ENCODE measurements around the gene ITPK1. TPM values are rescaled to one million over a fixed set of nuclear protein-coding genes. Genes with fewer than 3 reads are reported as not detected.

The ITPK1 gene
- total and polyA plus RNA-seq, 2 experiments from 2014 or later: 18.7 to 35.0 TPM

GRCh38 chr14:93049867-93050331 is 65.8 kb downstream of the ITPK1 start:
- Histone ChIP-seq H3K36me3 (ENCODE audit: low read depth) (no peaks in the 10 kb centered on the region), H3K9me2 (ENCODE audit: insufficient read depth) (no peaks in the 10 kb centered on the region), H3K9ac (no peak overlapping the region), H3K9me3 (ENCODE audit: low read depth) (no peaks in the 10 kb centered on the region), H3K4me3 (no peak overlapping the region), H3K27me3 (replicated peaks; ENCODE audit: insufficient read depth) (no peaks in the 10 kb centered on the region), H3K79me2 (ENCODE audit: insufficient read depth) (no peaks in the 10 kb centered on the region), H3K4me1 (ENCODE audit: insufficient read depth) (peaks cover 13% of the 10 kb centered on the region), H4K20me1 (ENCODE audit: insufficient read depth) (no peaks in the 10 kb centered on the region; the same call in 1 of the 2 replicates), H3K27ac (no peak overlapping the region), H2AFZ (no peak overlapping the region), H3F3A (ENCODE audit: insufficient read depth) (no peaks in the 10 kb centered on the region), H3K4me2 (ENCODE audit: unreplicated experiment) (no peak overlapping the region)
- 67 to 77% methylated on average over 12 of the region's 12 CpGs for WGBS, 2 experiments (ENCODE audit: low coverage in 1 of 2, low lambda C conversion rate in 2 of 2, missing lambda C conversion rate in 2 of 2)
- no peak for TF ChIP-seq EZH2 (IDR thresholded peaks at IDR 0.05; ENCODE audit: insufficient read depth, poor library complexity, severe bottlenecking)
- no peak for TF ChIP-seq EZH2phosphoT487 (IDR thresholded peaks at IDR 0.05; ENCODE audit: insufficient read depth, low read depth)
- DNase-seq: no peak
- in situ Hi-C loops (cut with MboI): no loop called here

GRCh38 chr14:93049315-93049714 is 66.4 kb downstream of the ITPK1 start:
- Histone ChIP-seq H3K27me3 (replicated peaks; ENCODE audit: insufficient read depth) (no peaks in the 10 kb centered on the region), H4K20me1 (ENCODE audit: insufficient read depth) (no peaks in the 10 kb centered on the region; the same call in 1 of the 2 replicates), H3F3A (ENCODE audit: insufficient read depth) (no peaks in the 10 kb centered on the region), H3K9me2 (ENCODE audit: insufficient read depth) (no peaks in the 10 kb centered on the region), H2AFZ (no peak overlapping the region), H3K36me3 (ENCODE audit: low read depth) (no peaks in the 10 kb centered on the region), H3K4me1 (ENCODE audit: insufficient read depth) (peaks cover 18% of the 10 kb centered on the region), H3K4me2 (ENCODE audit: unreplicated experiment) (no peak overlapping the region), H3K79me2 (ENCODE audit: insufficient read depth) (no peaks in the 10 kb centered on the region), H3K4me3 (no peak overlapping the region), H3K9me3 (ENCODE audit: low read depth) (no peaks in the 10 kb centered on the region), H3K27ac (no peak overlapping the region), H3K9ac (no peak overlapping the region)
- TF ChIP-seq EZH2phosphoT487 (IDR thresholded peaks at IDR 0.05; ENCODE audit: insufficient read depth, low read depth): no peak
- TF ChIP-seq EZH2 (IDR thresholded peaks at IDR 0.05; ENCODE audit: insufficient read depth, poor library complexity, severe bottlenecking): no peak
- in situ Hi-C loops (cut with MboI): no loop called here
- DNase-seq: no peak
- 92 to 100% methylated on average over 4 of the region's 4 CpGs for WGBS, 2 experiments (ENCODE audit: low coverage in 1 of 2, low lambda C conversion rate in 2 of 2, missing lambda C conversion rate in 2 of 2)

GRCh38 chr14:93048843-93049242 is 66.9 kb downstream of the ITPK1 start:
- H3K27me3 ChIP-seq (replicated peaks; ENCODE audit: insufficient read depth): no peaks in the 10 kb centered on the region
- WGBS, 2 experiments (ENCODE audit: low coverage in 1 of 2, low lambda C conversion rate in 2 of 2, missing lambda C conversion rate in 2 of 2): 100% methylated on average over 2 of the region's 2 CpGs
- no peaks in the 10 kb centered on the region for H3K9me3 ChIP-seq (ENCODE audit: low read depth)
- H2AFZ ChIP-seq: no peak overlapping the region
- H3K4me2 ChIP-seq (ENCODE audit: unreplicated experiment): no peak overlapping the region
- H4K20me1 ChIP-seq (ENCODE audit: insufficient read depth): no peaks in the 10 kb centered on the region; the same call in 1 of the 2 replicates
- in situ Hi-C loops (cut with MboI): no loop called here
- no peaks in the 10 kb centered on the region for H3K9me2 ChIP-seq (ENCODE audit: insufficient read depth)
- peaks cover 23% of the 10 kb centered on the region for H3K4me1 ChIP-seq (ENCODE audit: insufficient read depth)
- no peaks in the 10 kb centered on the region for H3K36me3 ChIP-seq (ENCODE audit: low read depth)
- no peak for DNase-seq
- TF ChIP-seq EZH2phosphoT487 (IDR thresholded peaks at IDR 0.05; ENCODE audit: insufficient read depth, low read depth): no peak
- TF ChIP-seq EZH2 (IDR thresholded peaks at IDR 0.05; ENCODE audit: insufficient read depth, poor library complexity, severe bottlenecking): no peak
- no peak overlapping the region for H3K4me3 ChIP-seq
- no peaks in the 10 kb centered on the region for H3F3A ChIP-seq (ENCODE audit: insufficient read depth)
- H3K27ac ChIP-seq: no peak overlapping the region
- no peaks in the 10 kb centered on the region for H3K79me2 ChIP-seq (ENCODE audit: insufficient read depth)
- H3K9ac ChIP-seq: no peak overlapping the region

GRCh38 chr14:93047661-93048060 is 68.1 kb downstream of the ITPK1 start:
- no peak overlapping the region for H3K4me2 ChIP-seq (ENCODE audit: unreplicated experiment)
- H3K27me3 ChIP-seq (replicated peaks; ENCODE audit: insufficient read depth): no peaks in the 10 kb centered on the region
- H3K4me1 ChIP-seq (ENCODE audit: insufficient read depth): peaks cover 34% of the 10 kb centered on the region
- no peak overlapping the region for H3K27ac ChIP-seq
- no peaks in the 10 kb centered on the region for H3K9me2 ChIP-seq (ENCODE audit: insufficient read depth)
- no peaks in the 10 kb centered on the region; the same call in 1 of the 2 replicates for H4K20me1 ChIP-seq (ENCODE audit: insufficient read depth)
- DNase-seq: no peak
- H3F3A ChIP-seq (ENCODE audit: insufficient read depth): peaks cover 5% of the 10 kb centered on the region
- no peak overlapping the region for H2AFZ ChIP-seq
- in situ Hi-C loops (cut with MboI): no loop called here
- H3K9me3 ChIP-seq (ENCODE audit: low read depth): no peaks in the 10 kb centered on the region
- TF ChIP-seq EZH2 (IDR thresholded peaks at IDR 0.05; ENCODE audit: insufficient read depth, poor library complexity, severe bottlenecking) (no peak), EZH2phosphoT487 (IDR thresholded peaks at IDR 0.05; ENCODE audit: insufficient read depth, low read depth) (no peak)
- H3K9ac ChIP-seq: no peak overlapping the region
- no peak overlapping the region for H3K4me3 ChIP-seq
- H3K79me2 ChIP-seq (ENCODE audit: insufficient read depth): no peaks in the 10 kb centered on the region
- no peaks in the 10 kb centered on the region for H3K36me3 ChIP-seq (ENCODE audit: low read depth)
- 87 to 92% methylated on average over 2 of the region's 2 CpGs for WGBS, 2 experiments (ENCODE audit: low coverage in 1 of 2, low lambda C conversion rate in 2 of 2, missing lambda C conversion rate in 2 of 2)

- in situ Hi-C loops (cut with MboI): no loop called here
- no peaks in the 10 kb centered on the region; the same call in 1 of the 2 replicates for H4K20me1 ChIP-seq (ENCODE audit: insufficient read depth)
Measured at GRCh38 chr14:93047157-93047556, 68.6 kb downstream of the ITPK1 start.

More at GRCh38 chr14:93047157-93047556, 68.6 kb downstream of the ITPK1 start:
- no peak overlapping the region for H3K9ac ChIP-seq
- H2AFZ ChIP-seq: no peak overlapping the region
- no peaks in the 10 kb centered on the region for H3K9me2 ChIP-seq (ENCODE audit: insufficient read depth)
- no peaks in the 10 kb centered on the region for H3K27me3 ChIP-seq (replicated peaks; ENCODE audit: insufficient read depth)
- H3K36me3 ChIP-seq (ENCODE audit: low read depth): no peaks in the 10 kb centered on the region
- no peak for DNase-seq
- 83 to 93% methylated on average over 4 of the region's 4 CpGs for WGBS, 2 experiments (ENCODE audit: low coverage in 1 of 2, low lambda C conversion rate in 2 of 2, missing lambda C conversion rate in 2 of 2)
- H3K4me1 ChIP-seq (ENCODE audit: insufficient read depth): peaks cover 39% of the 10 kb centered on the region
- H3K79me2 ChIP-seq (ENCODE audit: insufficient read depth): no peaks in the 10 kb centered on the region
- no peak for TF ChIP-seq EZH2 (IDR thresholded peaks at IDR 0.05; ENCODE audit: insufficient read depth, poor library complexity, severe bottlenecking)
- TF ChIP-seq EZH2phosphoT487 (IDR thresholded peaks at IDR 0.05; ENCODE audit: insufficient read depth, low read depth): no peak
- peaks cover 10% of the 10 kb centered on the region for H3F3A ChIP-seq (ENCODE audit: insufficient read depth)
- H3K9me3 ChIP-seq (ENCODE audit: low read depth): no peaks in the 10 kb centered on the region
- no peak overlapping the region for H3K4me2 ChIP-seq (ENCODE audit: unreplicated experiment)
- no peak overlapping the region for H3K4me3 ChIP-seq
- H3K27ac ChIP-seq: no peak overlapping the region

All from GM23248 (cell line).